ENCODE measurements around the gene SKI.

The SKI gene

GRCh38 chr1:2345297-2346075 lies 117.4 kb downstream of the SKI start:
- DNase-seq, result no peak

GRCh38 chr1:2346691-2347408 lies 118.7 kb downstream of the SKI start:
- DNase-seq, result no peak

GRCh38 chr1:2347409-2347785 lies 119.3 kb downstream of the SKI start:
- DNase-seq, result no peak

DNA sequence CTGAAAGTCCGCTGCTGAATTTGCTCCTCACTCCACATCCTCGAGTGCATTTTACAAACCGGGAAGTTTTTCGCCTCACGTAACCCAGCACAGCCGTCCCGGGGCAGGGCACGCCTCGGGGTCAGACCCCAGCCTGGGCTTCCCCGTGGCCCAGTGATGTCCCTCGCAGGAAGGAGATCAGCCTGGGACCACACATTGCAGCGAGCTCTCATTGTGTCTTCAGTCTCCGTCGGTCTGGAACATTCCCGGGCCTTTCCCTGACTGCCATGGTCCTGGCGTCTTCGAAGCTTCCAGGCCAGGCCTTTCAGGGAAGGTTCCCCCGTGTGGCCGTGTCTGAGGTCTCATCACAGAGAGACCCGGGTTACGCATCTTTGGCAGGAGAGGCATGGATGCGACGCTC lies 119.8 kb downstream of the SKI start:
- DNase-seq, result no peak

DNA sequence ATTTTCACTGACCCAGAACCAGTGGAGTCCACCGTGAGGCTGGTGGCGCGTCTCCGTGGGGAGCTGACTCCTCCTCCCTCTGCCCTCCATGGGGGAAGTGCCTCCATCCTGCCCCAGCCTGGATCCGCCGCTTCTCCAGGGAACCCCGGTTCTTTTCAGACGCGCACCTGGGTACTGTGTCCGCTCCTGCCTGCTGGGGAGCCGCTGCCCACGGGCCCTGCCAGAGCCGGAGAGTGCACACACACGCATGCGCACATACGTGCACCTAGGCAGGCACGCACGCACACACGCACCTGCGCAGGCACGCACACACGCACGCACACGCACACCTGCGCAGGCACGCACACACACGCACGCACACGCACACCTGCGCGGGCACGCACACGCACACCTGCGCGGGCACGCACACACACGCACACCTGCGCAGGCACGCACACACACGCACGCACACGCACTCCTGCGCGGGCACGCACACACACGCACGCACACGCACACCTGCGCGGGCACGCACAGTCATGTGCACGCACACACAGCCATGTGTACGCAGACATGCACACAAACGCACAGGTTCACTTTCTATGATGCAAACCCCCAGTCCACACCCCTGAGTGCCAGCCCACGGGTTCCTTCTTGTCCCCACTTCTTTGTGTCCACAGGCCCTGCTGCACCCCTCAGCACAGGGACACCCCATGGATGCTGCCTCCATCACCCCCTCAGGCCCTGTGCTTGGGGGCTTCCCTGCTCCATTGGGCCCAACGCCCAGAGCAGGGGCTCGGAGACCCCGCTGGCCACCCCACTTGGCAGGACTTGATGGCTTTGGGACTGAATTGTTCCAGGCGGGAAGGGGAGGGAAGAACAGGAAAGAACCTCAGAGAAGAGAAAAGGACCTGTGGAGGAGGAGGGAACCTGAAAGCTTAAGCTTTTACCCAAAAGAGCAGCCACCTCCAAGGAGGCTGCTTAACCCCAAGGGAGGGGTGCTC lies 120.5 kb downstream of the SKI start:
- no peak for DNase-seq

GRCh38 chr1:2349806-2350205 lies 121.7 kb downstream of the SKI start:
- no peak for DNase-seq

DNA sequence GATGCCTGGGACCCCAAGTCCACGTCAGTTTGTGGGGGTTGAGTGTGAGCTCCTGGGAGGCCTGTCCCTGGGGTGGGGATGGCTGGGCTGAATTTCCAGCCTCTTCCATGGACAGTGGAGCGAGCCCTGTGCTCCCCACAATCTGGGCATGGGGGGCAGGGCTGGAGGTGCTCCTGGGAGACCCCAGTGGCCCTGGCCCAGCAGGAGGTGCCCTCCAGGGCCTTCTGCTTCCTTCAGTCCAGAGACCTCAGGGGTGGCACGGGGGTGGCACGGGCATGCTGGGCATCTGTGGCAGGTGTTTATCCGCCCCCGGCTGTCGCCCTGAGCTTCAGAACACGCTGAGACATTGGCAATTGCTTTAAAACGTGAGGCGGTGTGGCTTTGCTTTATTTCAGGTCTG lies 122.4 kb downstream of the SKI start:
- no peak for DNase-seq

- DNase-seq, result no peak
Observed at GRCh38 chr1:2350911-2351655, 123.0 kb downstream of the SKI start.

DNA sequence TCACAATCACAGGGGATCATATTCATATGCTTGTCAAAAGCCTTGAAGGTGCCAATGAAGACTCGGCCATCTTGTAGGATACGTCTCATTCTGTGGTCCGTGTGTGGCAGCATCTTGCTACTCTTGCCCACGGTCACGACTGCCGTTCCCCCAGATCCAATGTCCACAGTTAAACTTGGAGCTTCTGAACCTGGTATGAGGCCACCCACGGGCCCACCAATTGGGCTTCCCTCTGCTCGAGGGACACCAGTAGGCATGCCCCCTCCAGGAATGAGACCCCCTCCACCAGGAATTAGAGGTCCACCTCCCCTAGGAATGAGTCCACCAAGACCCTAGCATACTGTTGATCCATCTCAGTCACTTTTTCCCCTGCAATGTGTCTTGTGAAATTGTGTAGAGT lies 123.6 kb downstream of the SKI start:
- DNase-seq, result no peak

DNA sequence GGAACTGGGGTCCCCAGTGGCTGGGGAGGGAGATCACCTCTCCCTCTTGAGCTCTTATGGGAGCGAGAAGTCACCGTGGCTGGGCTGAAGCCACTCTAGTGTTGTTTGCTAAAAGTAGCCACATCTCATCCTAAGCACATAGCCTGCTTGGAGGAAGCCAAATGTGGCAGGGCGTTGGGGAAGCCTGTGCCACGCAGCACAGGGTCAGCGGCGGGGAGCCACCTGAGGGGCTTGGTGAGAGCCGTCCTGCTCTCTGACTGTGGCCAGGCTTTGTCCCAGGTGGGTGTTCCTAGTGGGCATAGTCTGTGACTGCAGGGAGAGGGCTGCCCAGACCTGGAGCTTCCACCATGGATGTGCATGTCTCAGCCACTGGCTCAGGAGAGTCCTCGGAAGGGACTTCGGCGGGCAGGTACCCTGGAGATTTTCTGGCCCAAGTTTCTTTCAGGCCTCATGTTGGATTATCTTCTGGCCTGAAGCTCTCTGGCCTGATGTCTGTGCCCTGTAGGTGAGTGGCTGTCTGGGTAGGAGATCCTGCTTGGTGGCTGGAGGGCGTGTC lies 124.3 kb downstream of the SKI start:
- DNase-seq, result no peak

GRCh38 chr1:2352897-2353550 lies 124.9 kb downstream of the SKI start:
- DNase-seq, result no peak

GRCh38 chr1:2353551-2354438 lies 125.7 kb downstream of the SKI start:
- DNase-seq, result no peak

DNA sequence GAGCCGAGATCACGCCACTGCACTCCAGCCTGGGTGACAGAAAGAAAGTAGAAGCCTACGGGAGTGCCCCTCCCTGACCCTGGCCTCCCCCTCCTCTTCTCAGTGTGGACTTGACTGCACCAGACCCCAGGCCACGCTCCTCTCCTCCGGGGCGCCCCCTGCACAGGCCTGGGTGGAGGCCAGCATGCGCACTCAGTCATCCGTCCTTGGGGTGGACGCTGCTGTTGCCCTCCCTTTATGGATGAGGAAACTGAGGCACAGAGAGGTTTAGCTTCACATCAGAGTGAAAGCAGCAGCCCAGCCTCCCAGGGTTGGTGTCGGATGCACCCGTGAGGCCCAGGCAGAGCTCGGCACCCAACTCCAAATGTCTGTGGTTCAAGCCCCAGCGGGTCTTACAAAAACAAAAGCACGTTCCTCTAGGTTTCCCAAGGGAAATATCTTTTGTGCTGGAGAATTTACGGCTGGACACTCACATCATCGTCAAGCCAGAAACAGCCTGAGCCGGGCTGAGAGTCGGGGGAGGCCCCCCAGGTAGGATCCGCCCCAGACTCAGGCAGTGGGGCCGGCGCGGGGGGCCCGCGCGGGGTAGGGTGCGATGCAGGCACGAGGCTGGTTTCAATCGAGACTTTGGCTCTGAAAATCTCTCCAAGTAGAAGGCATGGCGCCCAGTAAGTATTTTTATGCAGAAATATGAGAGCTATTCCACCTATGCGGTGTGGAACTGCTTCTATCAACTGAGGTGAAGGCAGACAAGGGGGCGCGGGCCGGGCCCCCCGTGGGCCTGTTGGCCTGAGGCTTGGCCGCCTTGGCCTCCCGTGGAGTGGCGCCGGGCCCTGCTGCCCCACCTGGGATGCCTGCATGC lies 126.6 kb downstream of the SKI start:
- no peak for DNase-seq

DNA sequence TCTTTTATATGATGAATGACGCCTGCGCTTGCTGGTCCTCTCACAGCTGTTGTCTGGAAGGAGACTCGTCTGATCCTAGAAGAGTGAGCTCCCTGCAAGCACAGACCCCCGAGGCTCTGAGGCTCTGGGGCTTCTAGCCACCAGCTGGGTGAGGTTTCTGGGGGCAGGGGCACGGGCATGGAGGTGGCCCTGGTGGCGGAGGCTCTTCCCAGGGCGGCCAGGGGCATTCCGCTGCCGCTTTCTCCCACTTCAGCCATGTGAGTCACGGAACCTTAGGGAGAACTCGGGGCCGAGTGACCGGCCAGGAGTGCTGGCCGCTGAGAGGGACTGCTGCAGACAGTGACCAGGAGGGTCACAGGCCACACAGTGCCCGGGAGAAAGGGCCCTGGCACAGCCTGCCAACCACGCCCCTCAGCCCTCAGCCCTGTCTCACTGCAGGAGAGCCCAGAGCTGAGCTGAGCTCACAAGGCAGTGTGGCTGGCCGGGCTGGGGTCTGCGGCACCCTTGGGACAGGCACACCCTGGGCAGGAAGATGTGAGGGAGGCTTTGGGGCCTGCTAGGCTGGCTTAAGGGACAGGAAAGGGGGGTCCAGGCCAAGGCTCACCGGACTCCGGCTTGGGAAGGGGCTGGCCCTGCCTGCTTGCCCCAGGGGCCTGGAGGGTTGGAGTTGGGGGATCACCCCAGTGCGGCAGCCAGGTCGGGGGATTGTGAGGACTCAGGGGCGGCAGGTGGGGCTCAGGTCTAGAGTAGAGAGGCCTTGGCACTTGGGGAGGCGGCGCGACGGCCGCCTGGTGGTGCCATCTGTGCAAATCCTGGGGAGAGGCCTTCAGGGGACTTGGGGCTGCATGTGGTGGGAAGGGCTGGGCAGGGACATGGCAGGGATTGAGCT lies 127.5 kb downstream of the SKI start:
- DNase-seq, result no peak

DNA sequence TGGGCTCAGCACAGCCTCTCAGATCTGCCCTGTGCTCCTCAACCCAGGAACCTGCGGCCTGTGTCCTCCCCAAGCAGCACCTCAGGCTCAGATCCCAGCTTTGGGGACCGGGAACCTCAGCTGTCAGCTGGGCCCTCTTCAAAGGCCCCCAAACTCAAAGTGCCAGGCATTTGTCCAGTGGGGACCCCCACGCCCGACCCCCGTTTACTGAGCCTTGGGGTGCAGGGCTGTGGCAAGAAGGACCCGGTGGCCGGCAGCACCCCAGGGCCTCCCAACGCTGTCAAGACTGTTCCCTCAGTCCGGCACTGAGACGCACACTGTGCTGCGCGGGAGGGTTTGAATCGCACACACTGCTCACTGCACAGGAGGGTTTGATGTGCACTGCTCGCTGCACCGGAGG lies 128.3 kb downstream of the SKI start:
- DNase-seq, result no peak

DNA sequence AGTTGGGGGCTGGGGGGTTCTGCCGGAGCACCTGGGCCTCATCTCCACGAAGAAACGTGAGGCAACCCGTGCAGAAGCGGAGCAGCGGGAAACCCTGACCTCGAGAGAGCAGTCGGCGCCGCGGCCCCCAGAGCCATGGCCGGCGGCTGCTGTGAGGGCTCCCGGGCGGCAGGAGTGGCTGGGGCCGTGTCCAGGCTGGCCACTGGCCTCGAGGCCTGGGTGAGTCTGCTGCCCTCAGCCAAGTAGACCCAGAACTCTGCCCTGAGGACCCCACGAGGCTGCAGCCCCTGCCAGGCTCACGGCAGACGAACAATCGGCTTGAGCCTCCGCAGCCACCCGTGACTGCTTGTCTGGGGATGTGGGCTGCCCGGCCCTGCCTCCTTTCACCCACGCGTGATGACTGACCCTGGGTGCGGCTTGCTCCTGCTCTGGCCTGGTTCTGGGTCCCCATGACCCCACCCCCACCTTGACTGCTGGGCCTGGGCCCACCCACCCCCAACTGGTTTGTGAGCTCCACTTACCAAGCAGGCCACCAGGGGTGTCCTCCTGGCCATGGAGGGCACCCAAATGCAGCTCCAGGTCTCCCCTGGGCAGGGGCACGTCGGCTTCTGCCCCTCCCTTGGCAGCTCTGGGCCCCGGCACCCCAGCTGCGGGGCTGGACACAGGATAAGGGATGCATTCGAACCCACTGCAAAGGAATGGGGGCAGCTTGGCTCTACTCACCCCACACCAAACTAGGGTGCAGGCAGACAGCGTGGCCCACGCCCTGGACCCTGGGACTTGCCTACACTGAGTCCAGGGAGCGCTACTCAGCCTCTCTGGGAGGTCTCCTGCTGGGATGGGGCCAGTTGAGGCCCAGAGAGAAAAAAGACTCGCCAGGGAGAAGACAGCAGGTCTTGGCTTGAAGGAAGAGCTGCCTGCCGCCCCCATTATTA lies 129.1 kb downstream of the SKI start:
- DNase-seq, result no peak

DNA sequence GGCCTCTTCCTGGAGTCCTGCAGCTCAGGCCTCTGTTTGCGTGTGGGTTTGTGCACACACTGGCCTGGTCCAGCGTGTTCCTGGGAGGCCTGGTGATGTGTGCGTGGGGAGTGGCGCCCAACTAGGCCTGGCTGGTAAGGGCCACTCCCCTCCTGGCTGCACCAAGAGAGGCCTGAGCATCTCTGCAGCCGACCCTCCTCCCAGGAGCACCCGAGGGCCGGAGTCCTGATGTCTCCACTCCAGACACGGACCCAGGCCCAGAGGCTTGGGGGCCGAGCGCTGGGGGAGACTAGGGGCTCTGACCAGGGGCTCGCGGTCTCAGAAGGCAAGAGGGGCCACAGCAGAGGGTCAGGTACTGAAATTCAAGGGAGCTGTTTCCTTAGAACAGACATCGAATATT lies 130.0 kb downstream of the SKI start:
- no peak for DNase-seq
